Neural cell (in vitro differentiated cells): ENCODE measurements around the gene DNAJC10. TPM values are rescaled to one million over a fixed set of nuclear protein-coding genes. Genes with fewer than 3 reads are reported as not detected.
"Not testable (repeated sequence)": the region's sequence is repeated elsewhere in the genome, so short reads cannot be mapped to it uniquely, and the experiment has no call there.

Experiments
- H2AFZ ChIP-seq: fragments of 200-600, 300-800 bp; sonication (generic), shearing (Covaris generic); 2 replicates; pipeline ENCODE4 v1.6.0; 2014; ENCODE audit warnings: low read depth, mild to moderate bottlenecking, antibody characterized with exemption, low read length, moderate library complexity
- H3F3A ChIP-seq: fragments of 200-600 bp; shearing (Covaris generic); 2 replicates; pipeline ENCODE4 v1.6.1; 2016; ENCODE audit warnings: mild to moderate bottlenecking, moderate library complexity, mixed read lengths, antibody characterized with exemption, low read length; ENCODE audit not compliant: insufficient read depth, poor library complexity, severe bottlenecking
- H3K27ac ChIP-seq: fragments of 200-600, 300-800 bp; sonication (generic), shearing (Covaris generic); 2 replicates; pipeline ENCODE4 v1.5.1; 2014; ENCODE audit warnings: mild to moderate bottlenecking, low read length, moderate library complexity
- H3K27me3 ChIP-seq: fragments of 300-800, 200-600 bp; sonication (generic), shearing (Covaris generic); 2 replicates; pipeline ENCODE4 v1.6.0; 2014; ENCODE audit warnings: mild to moderate bottlenecking, low read depth, low read length, moderate library complexity; ENCODE audit not compliant: insufficient read depth
- H3K36me3 ChIP-seq: fragments of 300-800, 200-600 bp; sonication (generic), shearing (Covaris generic); 2 replicates; pipeline ENCODE4 v1.5.1; 2014; ENCODE audit warnings: mild to moderate bottlenecking, antibody characterized with exemption, low read length, moderate library complexity; ENCODE audit not compliant: insufficient read depth
- H3K4me2 ChIP-seq: fragments of 300-800, 200-600 bp; sonication (generic), shearing (Covaris generic); 2 replicates; pipeline ENCODE4 v1.6.0; 2014; ENCODE audit warnings: mild to moderate bottlenecking, low read length
- H3K4me3 ChIP-seq: fragments of 300-800, 200-600 bp; sonication (generic), shearing (Covaris generic); 2 replicates; pipeline ENCODE4 v1.5.1; 2014; ENCODE audit warnings: mild to moderate bottlenecking, low read length, moderate library complexity
- H3K79me2 ChIP-seq: fragments of 200-600 bp; shearing (Covaris generic); replicated peaks from 2 replicates; pipeline ENCODE4 v1.6.0; 2014; ENCODE audit warnings: mild to moderate bottlenecking, low read length, moderate library complexity; ENCODE audit not compliant: insufficient read depth
- H3K9ac ChIP-seq: fragments of 300-800, 200-600 bp; sonication (generic), shearing (Covaris generic); 2 replicates; pipeline ENCODE4 v1.6.1; 2016; ENCODE audit warnings: mild to moderate bottlenecking, low read length, mixed read lengths
- H3K9me2 ChIP-seq: fragments of 200-600 bp; shearing (Covaris generic); 2 replicates; pipeline ENCODE4 v1.6.1; 2016; ENCODE audit warnings: mild to moderate bottlenecking, low read length, mixed read lengths; ENCODE audit not compliant: insufficient read depth
- H3K9me3 ChIP-seq: fragments of 200-600, 300-800 bp; sonication (generic), shearing (Covaris generic); 2 replicates; pipeline ENCODE4 v1.6.1; 2016; ENCODE audit warnings: mild to moderate bottlenecking, mixed run types, low read length, moderate library complexity, mixed read lengths
- H4K20me1 ChIP-seq: fragments of 200-600 bp; shearing (Covaris generic); 2 replicates; pipeline ENCODE4 v1.6.1; 2016; ENCODE audit warnings: mild to moderate bottlenecking, mixed run types; ENCODE audit not compliant: insufficient read depth
- EP300 ChIP-seq: fragments of 450-650 bp; conservative IDR thresholded peaks from 2 replicates; pipeline ENCODE4 v1.6.1; 2014; ENCODE audit warnings: antibody characterized with exemption, mild to moderate bottlenecking, moderate library complexity; ENCODE audit not compliant: poor library complexity, severe bottlenecking
- EZH2 ChIP-seq: fragments of 200-600, 300-800 bp; shearing (Covaris generic), sonication (generic); IDR thresholded peaks from 2 replicates; pipeline ENCODE4 v1.6.1; 2014; ENCODE audit warnings: antibody characterized with exemption, low read length, borderline replicate concordance, mild to moderate bottlenecking; ENCODE audit not compliant: insufficient read depth, poor library complexity, severe bottlenecking
- MXI1 ChIP-seq: fragments of 450-650 bp; conservative IDR thresholded peaks from 2 replicates; pipeline ENCODE4 v1.6.1; 2014; ENCODE audit warnings: antibody characterized with exemption, mild to moderate bottlenecking; ENCODE audit not compliant: poor library complexity, severe bottlenecking
- POLR2AphosphoS5 ChIP-seq: IDR thresholded peaks from 2 replicates; pipeline ENCODE4 v1.6.1; 2012
- RAD21 ChIP-seq: fragments of 450-650 bp; conservative IDR thresholded peaks from 2 replicates; pipeline ENCODE4 v1.6.1; 2014; ENCODE audit warnings: antibody characterized with exemption, mild to moderate bottlenecking, moderate library complexity
- SMC3 ChIP-seq: fragments of 450-650 bp; conservative IDR thresholded peaks from 2 replicates; pipeline ENCODE4 v1.6.1; 2014; ENCODE audit warnings: antibody characterized with exemption, mild to moderate bottlenecking, moderate library complexity; ENCODE audit not compliant: poor library complexity
- TAF1 ChIP-seq: IDR thresholded peaks from 2 replicates; pipeline ENCODE4 v1.6.1; 2012; ENCODE audit warnings: low read depth
- polyA plus RNA-seq: library from polyadenylated mRNA; depleted of rRNA; stranded (reverse); fragments of >200 nt; gene quantifications from 2 replicates; pipeline ENCODE4 v1.2.3, GENCODE V29; 2014
- TF ChIP-seq, protein P1 (sequence below): fragments of 450-650 bp; IDR thresholded peaks from 2 replicates; pipeline ENCODE4 v1.5.1; 2014; ENCODE audit warnings: antibody characterized with exemption, mild to moderate bottlenecking, moderate library complexity; ENCODE audit not compliant: poor library complexity, severe bottlenecking
- TF ChIP-seq, protein P2 (sequence below): IDR thresholded peaks from 2 replicates; pipeline ENCODE4 v1.6.1; 2012; ENCODE audit warnings: borderline replicate concordance

The DNAJC10 gene
- polyA plus RNA-seq, 1 donor from 2014 or later, result 92.5 TPM

DNA sequence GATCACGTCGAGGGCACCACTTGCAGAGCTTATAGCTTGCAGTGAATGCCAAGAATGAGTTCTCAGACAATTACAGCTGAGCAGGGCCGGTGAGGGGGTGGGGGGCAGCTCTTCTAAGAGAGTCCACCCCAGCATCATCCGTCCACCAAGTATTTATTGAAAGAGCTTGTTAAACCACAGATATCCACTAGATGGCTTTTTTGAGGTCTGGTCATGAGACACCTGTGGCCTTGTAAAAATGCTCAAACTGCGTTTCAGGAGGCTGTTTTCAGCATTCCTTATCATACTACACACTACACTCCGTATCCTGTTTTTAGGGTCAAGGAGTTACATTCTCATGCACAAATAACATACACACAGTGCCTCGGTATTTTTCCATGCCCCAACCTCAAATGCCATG, 51.5 kb downstream of the DNAJC10 start:
- no peak overlapping the region for H3K4me3 ChIP-seq
- H3K9me2 ChIP-seq, result no peaks in the 10 kb centered on the region
- no peak overlapping the region for H3K27ac ChIP-seq
- no peaks in the 10 kb centered on the region for H3K79me2 ChIP-seq
- no peaks in the 10 kb centered on the region for H3K36me3 ChIP-seq
- H3K4me2 ChIP-seq, result no peak overlapping the region
- no peaks in the 10 kb centered on the region for H3F3A ChIP-seq
- H3K9me3 ChIP-seq, result no peaks in the 10 kb centered on the region
- H3K27me3 ChIP-seq, result no peaks in the 10 kb centered on the region
- H4K20me1 ChIP-seq, result no peaks in the 10 kb centered on the region
- no peak overlapping the region for H2AFZ ChIP-seq
- H3K9ac ChIP-seq, result no peak overlapping the region
- TF ChIP-seq SMC3, result peak; percentile 31
- TF ChIP-seq, protein P1, sequence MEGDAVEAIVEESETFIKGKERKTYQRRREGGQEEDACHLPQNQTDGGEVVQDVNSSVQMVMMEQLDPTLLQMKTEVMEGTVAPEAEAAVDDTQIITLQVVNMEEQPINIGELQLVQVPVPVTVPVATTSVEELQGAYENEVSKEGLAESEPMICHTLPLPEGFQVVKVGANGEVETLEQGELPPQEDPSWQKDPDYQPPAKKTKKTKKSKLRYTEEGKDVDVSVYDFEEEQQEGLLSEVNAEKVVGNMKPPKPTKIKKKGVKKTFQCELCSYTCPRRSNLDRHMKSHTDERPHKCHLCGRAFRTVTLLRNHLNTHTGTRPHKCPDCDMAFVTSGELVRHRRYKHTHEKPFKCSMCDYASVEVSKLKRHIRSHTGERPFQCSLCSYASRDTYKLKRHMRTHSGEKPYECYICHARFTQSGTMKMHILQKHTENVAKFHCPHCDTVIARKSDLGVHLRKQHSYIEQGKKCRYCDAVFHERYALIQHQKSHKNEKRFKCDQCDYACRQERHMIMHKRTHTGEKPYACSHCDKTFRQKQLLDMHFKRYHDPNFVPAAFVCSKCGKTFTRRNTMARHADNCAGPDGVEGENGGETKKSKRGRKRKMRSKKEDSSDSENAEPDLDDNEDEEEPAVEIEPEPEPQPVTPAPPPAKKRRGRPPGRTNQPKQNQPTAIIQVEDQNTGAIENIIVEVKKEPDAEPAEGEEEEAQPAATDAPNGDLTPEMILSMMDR, result peak; percentile 35
- TF ChIP-seq, protein P2, sequence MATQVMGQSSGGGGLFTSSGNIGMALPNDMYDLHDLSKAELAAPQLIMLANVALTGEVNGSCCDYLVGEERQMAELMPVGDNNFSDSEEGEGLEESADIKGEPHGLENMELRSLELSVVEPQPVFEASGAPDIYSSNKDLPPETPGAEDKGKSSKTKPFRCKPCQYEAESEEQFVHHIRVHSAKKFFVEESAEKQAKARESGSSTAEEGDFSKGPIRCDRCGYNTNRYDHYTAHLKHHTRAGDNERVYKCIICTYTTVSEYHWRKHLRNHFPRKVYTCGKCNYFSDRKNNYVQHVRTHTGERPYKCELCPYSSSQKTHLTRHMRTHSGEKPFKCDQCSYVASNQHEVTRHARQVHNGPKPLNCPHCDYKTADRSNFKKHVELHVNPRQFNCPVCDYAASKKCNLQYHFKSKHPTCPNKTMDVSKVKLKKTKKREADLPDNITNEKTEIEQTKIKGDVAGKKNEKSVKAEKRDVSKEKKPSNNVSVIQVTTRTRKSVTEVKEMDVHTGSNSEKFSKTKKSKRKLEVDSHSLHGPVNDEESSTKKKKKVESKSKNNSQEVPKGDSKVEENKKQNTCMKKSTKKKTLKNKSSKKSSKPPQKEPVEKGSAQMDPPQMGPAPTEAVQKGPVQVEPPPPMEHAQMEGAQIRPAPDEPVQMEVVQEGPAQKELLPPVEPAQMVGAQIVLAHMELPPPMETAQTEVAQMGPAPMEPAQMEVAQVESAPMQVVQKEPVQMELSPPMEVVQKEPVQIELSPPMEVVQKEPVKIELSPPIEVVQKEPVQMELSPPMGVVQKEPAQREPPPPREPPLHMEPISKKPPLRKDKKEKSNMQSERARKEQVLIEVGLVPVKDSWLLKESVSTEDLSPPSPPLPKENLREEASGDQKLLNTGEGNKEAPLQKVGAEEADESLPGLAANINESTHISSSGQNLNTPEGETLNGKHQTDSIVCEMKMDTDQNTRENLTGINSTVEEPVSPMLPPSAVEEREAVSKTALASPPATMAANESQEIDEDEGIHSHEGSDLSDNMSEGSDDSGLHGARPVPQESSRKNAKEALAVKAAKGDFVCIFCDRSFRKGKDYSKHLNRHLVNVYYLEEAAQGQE, result no peak

DNA sequence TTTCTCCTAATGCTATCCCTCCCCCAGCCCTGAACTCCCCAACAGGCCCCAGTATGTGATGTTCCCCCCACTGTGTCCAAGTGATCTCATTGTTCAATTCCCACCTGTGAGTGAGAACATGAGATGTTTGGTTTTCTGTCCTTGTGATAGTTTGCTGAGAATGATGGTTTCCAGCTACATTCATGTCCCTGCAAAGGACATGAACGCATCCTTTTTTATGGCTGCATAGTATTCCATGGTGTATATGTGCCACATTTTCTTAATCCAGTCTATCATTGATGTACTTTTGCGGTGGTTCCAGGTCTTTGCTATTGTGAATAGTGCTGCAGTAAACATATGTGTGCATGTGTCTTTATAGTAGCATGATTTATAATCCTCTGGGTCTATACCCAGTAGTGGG, 52.9 kb downstream of the DNAJC10 start:
- H2AFZ ChIP-seq, H3K27me3 ChIP-seq, H3K4me2 ChIP-seq, H3K79me2 ChIP-seq, H4K20me1 ChIP-seq, H3F3A ChIP-seq, H3K36me3 ChIP-seq, H3K27ac ChIP-seq, H3K4me3 ChIP-seq, H3K9ac ChIP-seq, H3K9me3 ChIP-seq, H3K9me2 ChIP-seq: not testable (repeated sequence)

DNA sequence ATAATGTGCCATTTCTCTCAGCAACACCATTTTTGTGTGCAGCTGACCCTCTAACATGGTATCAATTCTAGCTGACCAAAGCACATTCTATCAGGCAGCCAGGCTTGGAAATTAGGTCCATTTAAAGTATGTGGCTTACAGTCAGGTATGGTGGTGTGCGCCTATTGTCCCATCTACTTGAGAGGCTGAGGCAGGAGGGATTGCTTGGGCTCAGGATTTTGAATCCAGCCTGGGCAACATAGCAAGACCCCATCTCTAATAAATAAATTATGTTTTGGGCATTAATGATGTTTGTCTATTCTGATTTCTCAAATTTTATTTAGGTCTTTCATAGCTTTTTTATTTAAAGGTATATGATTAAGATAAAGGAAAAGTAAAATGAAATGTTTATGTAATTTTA, 63.3 kb downstream of the DNAJC10 start:
- Histone ChIP-seq H3K79me2 (no peaks in the 10 kb centered on the region), H3K9ac (no peak overlapping the region), H2AFZ (no peak overlapping the region), H3F3A (no peaks in the 10 kb centered on the region), H3K36me3 (peaks cover 5% of the 10 kb centered on the region), H3K4me2 (no peak overlapping the region), H4K20me1 (no peaks in the 10 kb centered on the region), H3K27ac (no peak overlapping the region), H3K9me3 (no peaks in the 10 kb centered on the region), H3K9me2 (no peaks in the 10 kb centered on the region), H3K27me3 (no peaks in the 10 kb centered on the region), H3K4me3 (no peak overlapping the region)
- TF ChIP-seq, protein P2, result no peak
- TF ChIP-seq EZH2 (no peak), MXI1 (no peak), RAD21 (no peak), EP300 (no peak), SMC3 (no peak), POLR2AphosphoS5 (no peak), TAF1 (no peak)
- TF ChIP-seq, protein P1, result no peak

DNA sequence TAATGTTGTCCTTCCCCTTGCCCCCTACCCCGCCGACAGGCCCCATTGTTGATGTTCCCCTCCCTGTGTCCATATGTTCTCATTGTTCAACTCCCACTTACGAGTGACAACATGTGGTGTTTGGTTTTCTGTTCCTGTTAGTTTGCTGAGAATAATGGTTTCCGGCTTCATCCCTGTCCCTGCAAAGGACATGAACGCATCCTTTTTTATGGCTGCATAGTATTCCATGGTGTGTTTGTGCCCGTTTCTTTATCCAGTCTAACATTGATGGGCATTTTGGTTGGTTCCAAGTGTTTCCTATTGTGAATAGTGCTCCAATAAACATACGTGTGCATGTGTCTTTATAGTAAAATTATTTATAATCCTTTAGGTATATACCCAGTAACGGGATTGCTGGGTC, 65.0 kb downstream of the DNAJC10 start:
- H3K27ac ChIP-seq, H4K20me1 ChIP-seq, H3K9me2 ChIP-seq, H3F3A ChIP-seq, H3K79me2 ChIP-seq, H3K9ac ChIP-seq, H3K4me3 ChIP-seq, H3K4me2 ChIP-seq, H3K36me3 ChIP-seq, H2AFZ ChIP-seq, H3K27me3 ChIP-seq, H3K9me3 ChIP-seq: not testable (repeated sequence)
